SK-N-SH (cell line): ENCODE results near the gene NOTCH4. TPM values are rescaled to one million over a fixed set of nuclear protein-coding genes. Genes with fewer than 3 reads are reported as not detected.

ENCODE experiments used
- CTCF ChIA-PET: fragments of 300-600, 350-600 bp; formaldehyde crosslinking; extraction: SDS; loops from one replicate; lab custom pipeline; 2021; lab: Yijun Ruan, JAX
- POLR2A ChIA-PET: fragments of 350-600 bp; sonication (Branson Sonifier 250); formaldehyde crosslinking; extraction: SDS; loops from one replicate; lab custom pipeline; 2020; ENCODE audit warnings: antibody characterized with exemption, inconsistent platforms; lab: Yijun Ruan, JAX
- DNase-seq: peaks from one replicate; pipeline ENCODE4 v3.0.0; 2012
- H2AFZ ChIP-seq: fragments of 200-600 bp; sonication (generic); 2 replicates; pipeline ENCODE4 v1.8.1; 2016; ENCODE audit warnings: antibody characterized with exemption, mild to moderate bottlenecking, low read depth
- H3F3A ChIP-seq: fragments of 200-600 bp; sonication (generic); replicated peaks from 2 replicates; pipeline ENCODE3; 2016; ENCODE audit warnings: antibody characterized with exemption, mild to moderate bottlenecking; ENCODE audit not compliant: insufficient read depth
- H3K27ac ChIP-seq, 2 experiments: fragments of 200-500 bp in 1 of 2; fragments of 200-600 bp in 1 of 2; sonication (Bioruptor generic) in 1 of 2; sonication (generic), shearing (Covaris generic) in 1 of 2; 2 replicates each; pipeline versions ENCODE4 v1.5.1 to v1.6.1; 2014 to 2016; ENCODE audit warnings: low read depth in 2 of 2, inconsistent platforms in 1 of 2, low read length in 1 of 2, mild to moderate bottlenecking in 1 of 2, mixed read lengths in 1 of 2
- H3K27me3 ChIP-seq: fragments of 200-600 bp; sonication (generic), shearing (Covaris generic); 2 replicates; pipeline ENCODE4 v1.6.1; 2016; ENCODE audit warnings: mixed run types; ENCODE audit not compliant: insufficient read depth
- H3K36me3 ChIP-seq, 2 experiments: fragments of 200-500 bp in 1 of 2; fragments of 200-600 bp in 1 of 2; sonication (Bioruptor generic) in 1 of 2; sonication (generic) in 1 of 2; replicated peaks in 1 of 2; 2 replicates each; pipeline versions ENCODE3 to v1.5.1; 2014 to 2016; ENCODE audit warnings: low read length in 1 of 2, mild to moderate bottlenecking in 1 of 2; ENCODE audit not compliant: insufficient read depth in 2 of 2, control insufficient read depth in 1 of 2
- H3K4me1 ChIP-seq, 2 experiments: fragments of 200-500 bp in 1 of 2; fragments of 200-600 bp in 1 of 2; sonication (Bioruptor generic) in 1 of 2; sonication (generic), shearing (Covaris generic) in 1 of 2; 2 replicates each; pipeline versions ENCODE4 v1.5.1 to v1.6.1; 2014 to 2016; ENCODE audit warnings: low read depth in 1 of 2, low read length in 1 of 2, mixed run types in 1 of 2; ENCODE audit not compliant: insufficient read depth in 2 of 2, control insufficient read depth in 1 of 2
- H3K4me2 ChIP-seq: fragments of 200-600 bp; sonication (generic), shearing (Covaris generic); 2 replicates; pipeline ENCODE4 v1.6.1; 2017; ENCODE audit warnings: mixed run types
- H3K4me3 ChIP-seq, 2 experiments: fragments of 200-500 bp in 1 of 2; fragments of 200-600 bp in 1 of 2; sonication (Bioruptor generic) in 1 of 2; sonication (generic), shearing (Covaris generic) in 1 of 2; 2 replicates each; pipeline versions ENCODE4 v1.5.1 to v1.8.1; 2014 to 2016; ENCODE audit warnings: low read depth in 2 of 2, inconsistent platforms in 1 of 2, low read length in 1 of 2, mild to moderate bottlenecking in 1 of 2, mixed read lengths in 1 of 2, moderate library complexity in 1 of 2
- H3K79me2 ChIP-seq: fragments of 200-600 bp; sonication (generic); 2 replicates; pipeline ENCODE4 v1.8.1; 2017; ENCODE audit warnings: mild to moderate bottlenecking; ENCODE audit not compliant: insufficient read depth
- H3K9ac ChIP-seq: fragments of 200-600 bp; sonication (generic); 2 replicates; pipeline ENCODE4 v1.6.1; 2017; ENCODE audit warnings: mixed run types
- H3K9me2 ChIP-seq: fragments of 200-600 bp; sonication (generic); 2 replicates; pipeline ENCODE4 v1.6.1; 2017; ENCODE audit warnings: mixed run types
- H3K9me3 ChIP-seq: fragments of 200-600 bp; sonication (generic); 2 replicates; pipeline ENCODE4 v1.6.1; 2017; ENCODE audit warnings: mixed run types, mild to moderate bottlenecking, moderate library complexity
- H4K20me1 ChIP-seq: fragments of 200-600 bp; sonication (generic); 2 replicates; pipeline ENCODE4 v1.6.1; 2017; ENCODE audit warnings: mild to moderate bottlenecking, mixed run types; ENCODE audit not compliant: insufficient read depth
- CHD2 ChIP-seq: fragments of 150-350 bp; IDR thresholded peaks from 2 replicates; pipeline ENCODE4 v1.6.1; 2018; ENCODE audit warnings: low read length; ENCODE audit not compliant: partially characterized antibody
- CTCF ChIP-seq: fragments of 200-600 bp; sonication (generic); IDR thresholded peaks from 2 replicates; pipeline ENCODE4 v1.6.1; 2017; ENCODE audit warnings: antibody characterized with exemption, mild to moderate bottlenecking, moderate library complexity
- EP300 ChIP-seq, 2 experiments: IDR thresholded peaks; 2 replicates each; pipeline versions ENCODE4 v1.4.0 to v1.6.1; 2012; ENCODE audit warnings: borderline replicate concordance in 1 of 2, low read depth in 1 of 2, low read length in 1 of 2
- GABPA ChIP-seq: IDR thresholded peaks from 2 replicates; pipeline ENCODE4 v1.4.0; 2012; ENCODE audit warnings: low read depth, mild to moderate bottlenecking
- MEF2A ChIP-seq: IDR thresholded peaks from 2 replicates; pipeline ENCODE4 v1.4.0; 2012; ENCODE audit warnings: low read depth, borderline replicate concordance
- NFIC ChIP-seq: IDR thresholded peaks from 2 replicates; pipeline ENCODE4 v1.4.0; 2012; ENCODE audit warnings: borderline replicate concordance
- POLR2AphosphoS5 ChIP-seq: IDR thresholded peaks from 2 replicates; pipeline ENCODE4 v1.6.1; 2012; ENCODE audit warnings: low read depth, low read length
- RCOR1 ChIP-seq: fragments of 150-350 bp; IDR thresholded peaks from 2 replicates; pipeline ENCODE4 v1.6.1; 2017; ENCODE audit warnings: antibody characterized with exemption, low read length
- RXRA ChIP-seq: IDR thresholded peaks from 2 replicates; pipeline ENCODE4 v1.4.0; 2012; ENCODE audit warnings: low read depth, mild to moderate bottlenecking, borderline replicate concordance
- TAF1 ChIP-seq: IDR thresholded peaks from 2 replicates; pipeline ENCODE4 v1.6.1; 2012; ENCODE audit warnings: low read depth, mild to moderate bottlenecking, low read length, moderate library complexity, borderline replicate concordance
- TCF12 ChIP-seq: IDR thresholded peaks from 2 replicates; pipeline ENCODE4 v1.4.0; 2012
- YY1 ChIP-seq: IDR thresholded peaks from 2 replicates; pipeline ENCODE4 v1.4.0; 2012; ENCODE audit warnings: low read depth, mild to moderate bottlenecking
- WGBS: methylation state at CpG from one replicate; pipeline ENCODE4 v1.1.6; 2017; ENCODE audit warnings: low lambda C conversion rate; 5-methylcytosine and 5-hydroxymethylcytosine counted together
- polyA plus RNA-seq, 3 experiments: library from polyadenylated mRNA; depleted of rRNA; stranded (reverse); fragments of >200 nt; gene quantifications; 2 replicates each; pipeline ENCODE4 v1.2.3, GENCODE V29; 2012
- TF ChIP-seq, protein P1 (sequence below): IDR thresholded peaks from 2 replicates; pipeline ENCODE4 v1.4.0; 2012; ENCODE audit warnings: low read depth
- TF ChIP-seq, protein P2 (sequence below): IDR thresholded peaks from 2 replicates; pipeline ENCODE4 v1.4.0; 2012; ENCODE audit warnings: low read depth, borderline replicate concordance

Gene NOTCH4
- polyA plus RNA-seq, 1 of the 3 experiments (the other 2 are of a cell fraction) = 2.5 TPM

GRCh38 chr6:32151863-32152768 is 71.8 kb downstream of the NOTCH4 start, which contains the start of gene PRRT1:
PRRT1 (minus strand) TSS chr6:32151939; CDS start chr6:32151827, 112 bp downstream.
- H3K79me2 ChIP-seq = peaks cover 19% of the 10 kb centered on the region
- H3F3A ChIP-seq = peaks cover 4% of the 10 kb centered on the region
- peak within 1 kb of the TSS; percentile 87 for H2AFZ ChIP-seq
- DNase-seq = peak; percentile 60
- no peaks in the 10 kb centered on the region for H4K20me1 ChIP-seq
- ChIA-PET CTCF (interaction anchor here (0.6 to 0.9 kb wide), 5 partner anchors 14 to 111 kb away, joined by 3 to 8 read pairs (median 4); no protein-coding TSS in a partner anchor), POLR2A (interaction anchor here (1.6 kb wide), 1 partner anchor 25 kb away, joined by 5 read pairs; no protein-coding TSS in a partner anchor)
- 55% methylated on average over 18 of the region's 24 CpGs for WGBS
- H3K9me2 ChIP-seq = no peaks in the 10 kb centered on the region
- peaks cover 0 to 8% of the 10 kb centered on the region in 2 experiments for H3K36me3 ChIP-seq
- no peaks in the 10 kb centered on the region for H3K9me3 ChIP-seq
- TF ChIP-seq NFIC (no peak), GABPA (no peak), CHD2 (no peak), RXRA (no peak), RCOR1 (no peak), MEF2A (no peak), POLR2AphosphoS5 (no peak), EP300 (IDR thresholded peaks at IDR 0.05; ENCODE audit: borderline replicate concordance in 1 of 2, low read depth in 1 of 2, low read length in 1 of 2) (no peak), TCF12 (no peak), CTCF (no peak), YY1 (no peak), TAF1 (no peak)
- TF ChIP-seq, protein P1, sequence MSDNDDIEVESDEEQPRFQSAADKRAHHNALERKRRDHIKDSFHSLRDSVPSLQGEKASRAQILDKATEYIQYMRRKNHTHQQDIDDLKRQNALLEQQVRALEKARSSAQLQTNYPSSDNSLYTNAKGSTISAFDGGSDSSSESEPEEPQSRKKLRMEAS = no peak
- TF ChIP-seq, protein P2, sequence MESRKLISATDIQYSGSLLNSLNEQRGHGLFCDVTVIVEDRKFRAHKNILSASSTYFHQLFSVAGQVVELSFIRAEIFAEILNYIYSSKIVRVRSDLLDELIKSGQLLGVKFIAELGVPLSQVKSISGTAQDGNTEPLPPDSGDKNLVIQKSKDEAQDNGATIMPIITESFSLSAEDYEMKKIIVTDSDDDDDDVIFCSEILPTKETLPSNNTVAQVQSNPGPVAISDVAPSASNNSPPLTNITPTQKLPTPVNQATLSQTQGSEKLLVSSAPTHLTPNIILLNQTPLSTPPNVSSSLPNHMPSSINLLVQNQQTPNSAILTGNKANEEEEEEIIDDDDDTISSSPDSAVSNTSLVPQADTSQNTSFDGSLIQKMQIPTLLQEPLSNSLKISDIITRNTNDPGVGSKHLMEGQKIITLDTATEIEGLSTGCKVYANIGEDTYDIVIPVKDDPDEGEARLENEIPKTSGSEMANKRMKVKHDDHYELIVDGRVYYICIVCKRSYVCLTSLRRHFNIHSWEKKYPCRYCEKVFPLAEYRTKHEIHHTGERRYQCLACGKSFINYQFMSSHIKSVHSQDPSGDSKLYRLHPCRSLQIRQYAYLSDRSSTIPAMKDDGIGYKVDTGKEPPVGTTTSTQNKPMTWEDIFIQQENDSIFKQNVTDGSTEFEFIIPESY = no peak
- H3K9ac ChIP-seq = peak within 1 kb of the TSS; percentile 84
- H3K4me1 ChIP-seq = peaks cover 13 to 31% of the 10 kb centered on the region in 2 experiments; a peak in 3 of 4 replicates
- peak within 1 kb of the TSS; percentile 86 to 95; a peak in 3 of 4 replicates for H3K27ac ChIP-seq
- H3K4me2 ChIP-seq = peak within 1 kb of the TSS; percentile 94
- peak within 1 kb of the TSS; percentile 75 to 81 for H3K4me3 ChIP-seq
- H3K27me3 ChIP-seq = no peaks in the 10 kb centered on the region
